ENCODE data around the gene JPT2. TPM values are rescaled to one million over a fixed set of nuclear protein-coding genes. Genes with fewer than 3 reads are reported as not detected.

The JPT2 gene
- total RNA-seq, 1 donor from 2014 or later = 48.7 TPM

- DNase-seq (no peak), ATAC-seq (ENCODE audit: low read depth) (no peak)
- TF ChIP-seq, protein P1, sequence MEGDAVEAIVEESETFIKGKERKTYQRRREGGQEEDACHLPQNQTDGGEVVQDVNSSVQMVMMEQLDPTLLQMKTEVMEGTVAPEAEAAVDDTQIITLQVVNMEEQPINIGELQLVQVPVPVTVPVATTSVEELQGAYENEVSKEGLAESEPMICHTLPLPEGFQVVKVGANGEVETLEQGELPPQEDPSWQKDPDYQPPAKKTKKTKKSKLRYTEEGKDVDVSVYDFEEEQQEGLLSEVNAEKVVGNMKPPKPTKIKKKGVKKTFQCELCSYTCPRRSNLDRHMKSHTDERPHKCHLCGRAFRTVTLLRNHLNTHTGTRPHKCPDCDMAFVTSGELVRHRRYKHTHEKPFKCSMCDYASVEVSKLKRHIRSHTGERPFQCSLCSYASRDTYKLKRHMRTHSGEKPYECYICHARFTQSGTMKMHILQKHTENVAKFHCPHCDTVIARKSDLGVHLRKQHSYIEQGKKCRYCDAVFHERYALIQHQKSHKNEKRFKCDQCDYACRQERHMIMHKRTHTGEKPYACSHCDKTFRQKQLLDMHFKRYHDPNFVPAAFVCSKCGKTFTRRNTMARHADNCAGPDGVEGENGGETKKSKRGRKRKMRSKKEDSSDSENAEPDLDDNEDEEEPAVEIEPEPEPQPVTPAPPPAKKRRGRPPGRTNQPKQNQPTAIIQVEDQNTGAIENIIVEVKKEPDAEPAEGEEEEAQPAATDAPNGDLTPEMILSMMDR (IDR thresholded peaks at IDR 0.05) = no peak
- ChIA-PET POLR2A (no interaction called here), CTCF (no interaction called here)
- peaks cover 4% of the 10 kb centered on the region for H3K4me1 Mint-ChIP-seq
- intact Hi-C loops (cut with micrococcal nuclease) = no loop called here
- no peaks in the 10 kb centered on the region for H3K27me3 Mint-ChIP-seq
- peaks cover 59% of the 10 kb centered on the region for H3K36me3 Mint-ChIP-seq (ENCODE audit: low read depth)
- no peak overlapping the region for H3K4me3 Mint-ChIP-seq
- no peak overlapping the region for H3K27ac Mint-ChIP-seq
- no peaks in the 10 kb centered on the region for H3K9me3 Mint-ChIP-seq
Measured at GRCh38 chr16:1655269-1655807, 22.7 kb upstream of the JPT2 start.

DNA sequence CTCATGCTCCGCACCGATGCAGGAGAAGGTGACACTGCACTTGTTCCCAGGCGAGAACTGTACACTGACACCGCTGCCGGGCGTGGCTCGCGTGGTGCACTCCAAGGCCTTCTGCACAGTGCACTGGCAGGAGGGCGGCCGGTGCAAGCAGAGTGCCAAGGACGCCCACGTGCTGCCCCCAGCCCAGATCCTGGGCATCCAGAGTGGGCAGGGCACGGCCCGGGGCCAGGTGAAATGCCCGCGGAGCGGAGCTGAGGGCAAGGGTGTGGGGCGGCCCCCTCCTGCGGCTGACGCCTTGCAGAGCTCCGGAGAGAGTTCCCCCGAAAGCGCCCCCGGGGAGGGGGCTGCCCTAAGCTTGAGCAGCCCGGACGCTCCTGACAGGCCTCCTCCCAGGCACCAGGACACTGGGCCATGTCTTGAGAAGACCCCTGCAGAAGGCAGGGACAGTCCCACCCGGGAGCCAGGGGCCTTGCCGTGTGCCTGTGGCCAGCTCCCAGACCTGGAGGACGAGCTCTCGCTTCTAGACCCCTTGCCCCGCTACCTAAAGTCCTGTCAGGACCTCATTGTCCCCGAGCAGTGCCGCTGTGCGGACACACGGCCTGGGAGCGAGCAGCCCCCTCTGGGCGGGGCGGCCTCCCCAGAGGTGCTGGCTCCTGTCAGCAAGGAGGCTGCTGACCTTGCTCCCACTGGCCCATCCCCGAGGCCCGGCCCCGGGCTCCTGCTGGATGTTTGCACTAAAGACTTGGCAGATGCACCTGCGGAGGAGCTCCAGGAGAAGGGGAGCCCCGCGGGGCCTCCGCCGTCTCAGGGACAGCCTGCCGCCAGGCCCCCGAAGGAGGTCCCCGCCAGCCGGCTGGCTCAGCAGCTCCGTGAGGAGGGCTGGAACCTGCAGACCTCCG lies 21.9 kb upstream of the JPT2 start:
- POLR2A ChIA-PET = interaction anchor here (1.1 to 1.3 kb wide), 2 partner anchors 8 to 22 kb away, joined by 4 to 6 read pairs; partner anchors contain the start of gene JPT2
- TF ChIP-seq, protein P1 (IDR thresholded peaks at IDR 0.05) = no peak
- Mint-ChIP-seq H3K9me3 (no peaks in the 10 kb centered on the region), H3K27ac (no peak overlapping the region), H3K27me3 (no peaks in the 10 kb centered on the region), H3K4me3 (no peak overlapping the region), H3K4me1 (no peaks in the 10 kb centered on the region), H3K36me3 (ENCODE audit: low read depth) (peaks cover 57% of the 10 kb centered on the region)
- ATAC-seq (ENCODE audit: low read depth) = no peak
- no peak for DNase-seq
- intact Hi-C loops (cut with micrococcal nuclease) = no loop called here
- CTCF ChIA-PET = no interaction called here

GRCh38 chr16:1656808-1657617 lies 21.1 kb upstream of the JPT2 start:
- Mint-ChIP-seq H3K4me1 (no peaks in the 10 kb centered on the region), H3K9me3 (no peaks in the 10 kb centered on the region), H3K36me3 (ENCODE audit: low read depth) (peaks cover 55% of the 10 kb centered on the region), H3K4me3 (no peak overlapping the region), H3K27me3 (no peaks in the 10 kb centered on the region), H3K27ac (no peak overlapping the region)
- ChIA-PET CTCF (no interaction called here), POLR2A (interaction anchor here (1.1 to 1.3 kb wide), 2 partner anchors 9 to 21 kb away, joined by 4 to 6 read pairs; partner anchors contain the start of gene JPT2)
- TF ChIP-seq, protein P1 (IDR thresholded peaks at IDR 0.05) = no peak
- ATAC-seq (ENCODE audit: low read depth) (no peak), DNase-seq (no peak)
- intact Hi-C loops (cut with micrococcal nuclease) = no loop called here

- H3K4me1 Mint-ChIP-seq = no peaks in the 10 kb centered on the region
- DNase-seq = no peak
- H3K4me3 Mint-ChIP-seq = no peak overlapping the region
- no peak overlapping the region for H3K27ac Mint-ChIP-seq
- peaks cover 59% of the 10 kb centered on the region for H3K36me3 Mint-ChIP-seq (ENCODE audit: low read depth)
- intact Hi-C loops (cut with micrococcal nuclease) = no loop called here
- H3K27me3 Mint-ChIP-seq = no peaks in the 10 kb centered on the region
- ChIA-PET POLR2A (interaction anchor here (1.3 kb wide), 1 partner anchor 20 kb away, joined by 6 read pairs; the partner anchor contains the start of gene JPT2), CTCF (no interaction called here)
- TF ChIP-seq, protein P1 (IDR thresholded peaks at IDR 0.05) = no peak
- no peaks in the 10 kb centered on the region for H3K9me3 Mint-ChIP-seq
- ATAC-seq (ENCODE audit: low read depth) = no peak
Measured at GRCh38 chr16:1657841-1658240, 20.2 kb upstream of the JPT2 start.
